GOT3 (cell line): ENCODE data around the gene SIRPA.

Source experiments
- DNase-seq: peaks from one replicate; lab custom pipeline; 2025; ENCODE audit warnings: mixed read lengths; lab: John Stamatoyannopoulos, UW

The SIRPA gene

GRCh38 chr20:1894951-1895673, at the start of gene SIRPA:
Gene SIRPA (plus strand): TSS chr20:1895407. CDS start chr20:1895448, 41 bp downstream.
- DNase-seq, result no peak

GRCh38 chr20:1845701-1846100, 49.5 kb upstream of the SIRPA start:
- no peak for DNase-seq

GRCh38 chr20:1846341-1846740, 48.9 kb upstream of the SIRPA start:
- no peak for DNase-seq

- no peak for DNase-seq
These were observed 48.3 kb upstream of the SIRPA start for GRCh38 chr20:1846876-1847275.

- no peak for DNase-seq
These were observed 47.4 kb upstream of the SIRPA start for GRCh38 chr20:1847780-1848179.

- no peak for DNase-seq
These were observed 46.8 kb upstream of the SIRPA start for GRCh38 chr20:1848373-1848772.

- DNase-seq, result no peak
These were observed 43.8 kb upstream of the SIRPA start for GRCh38 chr20:1851396-1851795.

GRCh38 chr20:1853473-1853872, 41.7 kb upstream of the SIRPA start:
- DNase-seq, result no peak

- no peak for DNase-seq
These were observed 41.0 kb upstream of the SIRPA start for GRCh38 chr20:1854246-1854645.

GRCh38 chr20:1855109-1855508, 40.1 kb upstream of the SIRPA start:
- no peak for DNase-seq

- no peak for DNase-seq
These were observed 39.5 kb upstream of the SIRPA start for GRCh38 chr20:1855690-1856089.

GRCh38 chr20:1856424-1856823, 38.8 kb upstream of the SIRPA start:
- no peak for DNase-seq

- DNase-seq, result no peak
These were observed 37.7 kb upstream of the SIRPA start for GRCh38 chr20:1857466-1857865.

GRCh38 chr20:1858871-1859270, 36.3 kb upstream of the SIRPA start:
- no peak for DNase-seq

GRCh38 chr20:1860446-1860845, 34.8 kb upstream of the SIRPA start:
- no peak for DNase-seq

- no peak for DNase-seq
These were observed 33.7 kb upstream of the SIRPA start for GRCh38 chr20:1861347-1861976.

- DNase-seq, result no peak
These were observed 33.1 kb upstream of the SIRPA start for GRCh38 chr20:1861996-1862662.

- DNase-seq, result no peak
These were observed 32.5 kb upstream of the SIRPA start for GRCh38 chr20:1862663-1863053.

GRCh38 chr20:1863296-1863695, 31.9 kb upstream of the SIRPA start:
- DNase-seq, result no peak

GRCh38 chr20:1866834-1867233, 28.4 kb upstream of the SIRPA start:
- no peak for DNase-seq

- no peak for DNase-seq
These were observed 27.5 kb upstream of the SIRPA start for GRCh38 chr20:1867495-1868260.

- no peak for DNase-seq
These were observed 26.4 kb upstream of the SIRPA start for GRCh38 chr20:1868856-1869255.

- no peak for DNase-seq
These were observed 24.9 kb upstream of the SIRPA start for GRCh38 chr20:1870323-1870722.
